ENCODE data around the gene CDC5L. TPM values are rescaled to one million over a fixed set of nuclear protein-coding genes. Genes with fewer than 3 reads are reported as not detected.
A peak's percentile ranks its signal among the peaks of the same experiment; 100 is the strongest.
"Not testable (repeated sequence)": the region's sequence is repeated elsewhere in the genome, so short reads cannot be mapped to it uniquely, and the experiment has no call there.

Gene CDC5L
- total RNA-seq = 10 to 100 TPM; 25.8 to 26.0 TPM

GRCh38 chr6:44387346-44388134 is at the start of gene CDC5L:
CDC5L (plus strand) TSS chr6:44387706; CDS start chr6:44387824, 118 bp downstream.
- Mint-ChIP-seq H3K4me3 (peak within 1 kb of the TSS; percentile 94), H3K4me1 (peaks cover 23% of the 10 kb centered on the region), H3K27ac (peak within 1 kb of the TSS; percentile 98), H3K27me3 (peaks cover 6% of the 10 kb centered on the region), H3K9me3 (no peaks in the 10 kb centered on the region), H3K36me3 (ENCODE audit: low read depth) (peaks cover 51% of the 10 kb centered on the region)
- ATAC-seq (replicated peaks) = peak; percentile 95

- Mint-ChIP-seq H3K4me1 (no peaks in the 10 kb centered on the region), H3K4me3 (no peak overlapping the region), H3K27me3 (peaks cover 17% of the 10 kb centered on the region), H3K36me3 (ENCODE audit: low read depth) (no peaks in the 10 kb centered on the region), H3K9me3 (no peaks in the 10 kb centered on the region), H3K27ac (no peak overlapping the region)
- peak; percentile 83 for ATAC-seq (replicated peaks)
Measured at GRCh38 chr6:44338228-44339122, 49.0 kb upstream of the CDC5L start.

- no peak for ATAC-seq (replicated peaks)
- H3K9me3 Mint-ChIP-seq = no peaks in the 10 kb centered on the region
Measured at GRCh38 chr6:44339301-44339700, 48.2 kb upstream of the CDC5L start.

GRCh38 chr6:44339763-44340625 is 47.5 kb upstream of the CDC5L start:
- H3K4me1 Mint-ChIP-seq = no peaks in the 10 kb centered on the region
- H3K4me3 Mint-ChIP-seq = no peak overlapping the region
- no peak overlapping the region for H3K27ac Mint-ChIP-seq
- H3K36me3 Mint-ChIP-seq (ENCODE audit: low read depth) = no peaks in the 10 kb centered on the region
- peak; percentile 87 for ATAC-seq (replicated peaks)
- H3K9me3 Mint-ChIP-seq = no peaks in the 10 kb centered on the region
- H3K27me3 Mint-ChIP-seq = peaks cover 32% of the 10 kb centered on the region

More at GRCh38 chr6:44339301-44339700, 48.2 kb upstream of the CDC5L start:
- Mint-ChIP-seq H3K4me3 (no peak overlapping the region), H3K36me3 (ENCODE audit: low read depth) (no peaks in the 10 kb centered on the region), H3K27me3 (peaks cover 25% of the 10 kb centered on the region), H3K27ac (no peak overlapping the region), H3K4me1 (no peaks in the 10 kb centered on the region)

GRCh38 chr6:44341095-44341890 is 46.2 kb upstream of the CDC5L start:
- Mint-ChIP-seq H3K4me3 (no peak overlapping the region), H3K4me1 (no peaks in the 10 kb centered on the region), H3K27me3 (peaks cover 39% of the 10 kb centered on the region)

GRCh38 chr6:44342052-44342451 is 45.5 kb upstream of the CDC5L start:
- Mint-ChIP-seq H3K9me3 (no peaks in the 10 kb centered on the region), H3K36me3 (ENCODE audit: low read depth) (no peaks in the 10 kb centered on the region), H3K4me3 (no peak overlapping the region), H3K27me3 (peaks cover 39% of the 10 kb centered on the region), H3K4me1 (no peaks in the 10 kb centered on the region), H3K27ac (no peak overlapping the region)
- no peak for ATAC-seq (replicated peaks)

More at GRCh38 chr6:44341095-44341890, 46.2 kb upstream of the CDC5L start:
- H3K9me3 Mint-ChIP-seq = no peaks in the 10 kb centered on the region
- no peak overlapping the region for H3K27ac Mint-ChIP-seq
- H3K36me3 Mint-ChIP-seq (ENCODE audit: low read depth) = no peaks in the 10 kb centered on the region
- ATAC-seq (replicated peaks) = no peak

- Mint-ChIP-seq H3K9me3 (no peaks in the 10 kb centered on the region), H3K27me3 (peaks cover 39% of the 10 kb centered on the region), H3K4me1 (no peaks in the 10 kb centered on the region), H3K4me3 (no peak within 1 kb of the TSS), H3K27ac (no peak within 1 kb of the TSS), H3K36me3 (ENCODE audit: low read depth) (no peaks in the 10 kb centered on the region)
- ATAC-seq (replicated peaks) = no peak
Measured at GRCh38 chr6:44342489-44342888, 45.0 kb upstream of the CDC5L start, which contains the start of gene SPATS1. SPATS1 (plus strand) TSS chr6:44342650; CDS start chr6:44343096, 446 bp downstream.

GRCh38 chr6:44346818-44347217 is 40.7 kb upstream of the CDC5L start:
- H3K4me1 Mint-ChIP-seq; H3K27ac Mint-ChIP-seq; H3K36me3 Mint-ChIP-seq (ENCODE audit: low read depth); ATAC-seq (replicated peaks); H3K4me3 Mint-ChIP-seq; H3K9me3 Mint-ChIP-seq: not testable (repeated sequence)
- H3K27me3 Mint-ChIP-seq = peaks cover 35% of the 10 kb centered on the region

- Mint-ChIP-seq H3K27me3 (peaks cover 10% of the 10 kb centered on the region), H3K4me1 (no peaks in the 10 kb centered on the region), H3K4me3 (no peak overlapping the region), H3K36me3 (ENCODE audit: low read depth) (no peaks in the 10 kb centered on the region), H3K9me3 (no peaks in the 10 kb centered on the region), H3K27ac (no peak overlapping the region)
- ATAC-seq (replicated peaks) = no peak
Measured at GRCh38 chr6:44349904-44350649, 37.4 kb upstream of the CDC5L start.

GRCh38 chr6:44350650-44350994 is 36.9 kb upstream of the CDC5L start:
- H3K9me3 Mint-ChIP-seq; H3K4me1 Mint-ChIP-seq; H3K27ac Mint-ChIP-seq; H3K36me3 Mint-ChIP-seq (ENCODE audit: low read depth); H3K27me3 Mint-ChIP-seq; H3K4me3 Mint-ChIP-seq; ATAC-seq (replicated peaks): not testable (repeated sequence)

- peaks cover 12% of the 10 kb centered on the region for H3K27me3 Mint-ChIP-seq
- no peaks in the 10 kb centered on the region for H3K36me3 Mint-ChIP-seq (ENCODE audit: low read depth)
- no peak overlapping the region for H3K27ac Mint-ChIP-seq
- ATAC-seq (replicated peaks) = no peak
- H3K4me3 Mint-ChIP-seq = no peak overlapping the region
- no peaks in the 10 kb centered on the region for H3K4me1 Mint-ChIP-seq
- H3K9me3 Mint-ChIP-seq = no peaks in the 10 kb centered on the region
Measured at GRCh38 chr6:44352259-44352658, 35.2 kb upstream of the CDC5L start.

GRCh38 chr6:44353336-44353735 is 34.2 kb upstream of the CDC5L start:
- H3K36me3 Mint-ChIP-seq (ENCODE audit: low read depth) = no peaks in the 10 kb centered on the region
- no peak overlapping the region for H3K4me3 Mint-ChIP-seq
- peaks cover 10% of the 10 kb centered on the region for H3K27me3 Mint-ChIP-seq
- H3K4me1 Mint-ChIP-seq = no peaks in the 10 kb centered on the region
- H3K9me3 Mint-ChIP-seq = no peaks in the 10 kb centered on the region
- no peak for ATAC-seq (replicated peaks)
- H3K27ac Mint-ChIP-seq = no peak overlapping the region

GRCh38 chr6:44355640-44356039 is 31.9 kb upstream of the CDC5L start:
- Mint-ChIP-seq H3K27me3 (peaks cover 8% of the 10 kb centered on the region), H3K9me3 (no peaks in the 10 kb centered on the region), H3K4me3 (no peak overlapping the region), H3K27ac (no peak overlapping the region), H3K4me1 (no peaks in the 10 kb centered on the region), H3K36me3 (ENCODE audit: low read depth) (no peaks in the 10 kb centered on the region)
- ATAC-seq (replicated peaks) = no peak
